Muscle of arm (tissue), 12 donors: ENCODE data around the gene CTAG1B. TPM values are rescaled to one million over a fixed set of nuclear protein-coding genes. Genes with fewer than 3 reads are reported as not detected.
"Not testable (repeated sequence)": the region's sequence is repeated elsewhere in the genome, so short reads cannot be mapped to it uniquely, and the experiment has no call there.

Experiments used
- DNase-seq: peaks from one replicate; pipeline ENCODE4 v3.0.0-alpha.2; 2013
- polyA plus RNA-seq, 12 donors: library from polyadenylated mRNA; unstranded; fragments of 120-200 nt; gene quantifications; one replicate each; pipeline ENCODE4 v1.2.1, GENCODE V29; 2013; ENCODE audit not compliant: insufficient read length in 12 of 12

The CTAG1B gene
- polyA plus RNA-seq, 12 donors: not detected

GRCh38 chrX:154584585-154585183 lies 34.4 kb downstream of the CTAG1B start, which contains the start of gene CTAG1A:
Gene CTAG1A, plus strand, starts transcription at chrX:154585133. Its CDS starts 74 bp downstream, at chrX:154585207.
- not testable (repeated sequence) for DNase-seq

DNA sequence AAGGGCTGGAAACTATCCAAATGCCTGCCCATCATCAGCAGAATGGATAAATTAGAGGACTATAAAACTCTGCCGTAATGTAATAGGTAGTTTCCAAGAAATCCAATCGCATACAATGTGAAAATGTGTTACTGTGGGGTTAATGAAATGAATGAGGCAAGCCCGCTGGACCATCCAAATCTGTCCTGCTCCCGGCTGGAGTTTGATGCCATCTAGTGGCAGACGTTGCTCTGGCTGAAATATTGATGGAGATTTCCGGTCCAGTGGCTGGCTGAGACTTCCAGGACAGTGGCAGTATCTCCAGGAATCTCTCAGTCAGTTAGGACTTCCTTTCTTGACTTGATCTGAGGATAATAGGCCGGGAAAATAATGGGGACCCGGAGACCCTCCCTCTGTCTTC lies 36.1 kb downstream of the CTAG1B start:
- not testable (repeated sequence) for DNase-seq

GRCh38 chrX:154575076-154575475 lies 44.0 kb downstream of the CTAG1B start:
- not testable (repeated sequence) for DNase-seq

GRCh38 chrX:154573061-154573460 lies 46.0 kb downstream of the CTAG1B start:
- DNase-seq: not testable (repeated sequence)

DNA sequence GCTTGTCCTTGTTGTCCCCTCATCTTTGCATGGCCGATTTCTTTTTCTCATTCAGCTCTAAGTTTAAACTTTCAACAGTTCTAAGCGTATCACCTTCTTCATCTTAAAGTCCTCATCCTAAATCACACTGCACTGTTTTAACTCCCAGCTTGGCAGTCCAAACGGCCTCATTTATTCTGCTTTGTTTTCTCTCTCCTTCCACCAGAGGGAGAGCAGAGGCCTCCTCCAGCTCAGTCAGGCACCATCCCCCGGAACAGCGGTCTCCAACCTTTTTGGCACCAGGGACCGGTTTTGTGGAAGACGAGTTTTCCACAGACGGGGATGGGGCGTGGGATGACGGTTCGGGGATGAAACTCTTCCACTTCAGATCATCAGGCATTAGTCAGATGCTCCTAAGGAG lies 48.7 kb downstream of the CTAG1B start:
- DNase-seq: not testable (repeated sequence)

Other genes starting within 250 kb of the CTAG1B start
- 100 to 1,000 TPM in 11 of 12 donors, 10 to 100 TPM in 1; 54.4 to 509 (median 215) TPM for gene FLNA, start 244.6 kb downstream of the CTAG1B start, polyA plus RNA-seq
- 100 to 1,000 TPM in 1 of 12 donors, 10 to 100 TPM in 10, not detected in 1; 36.2 to 121 (median 46.3) TPM for gene EMD, start 240.0 kb downstream of the CTAG1B start, polyA plus RNA-seq
- gene RPL10, start 220.9 kb downstream of the CTAG1B start, polyA plus RNA-seq: 1,000 to 10,000 TPM; 1,129 to 5,997 (median 5,399) TPM
- gene DNASE1L1, start 210.0 kb downstream of the CTAG1B start, polyA plus RNA-seq: 10 to 100 TPM in 11 of 12 donors, not detected in 1; 14.4 to 51.4 (median 34.6) TPM
- gene TAFAZZIN, start 207.7 kb downstream of the CTAG1B start, polyA plus RNA-seq: 10 to 100 TPM in 11 of 12 donors, not detected in 1; 20.0 to 36.3 (median 25.5) TPM
- gene ATP6AP1, start 190.6 kb downstream of the CTAG1B start, polyA plus RNA-seq: 10 to 100 TPM in 11 of 12 donors, not detected in 1; 53.5 to 75.1 (median 59.0) TPM
- gene GDI1, start 182.1 kb downstream of the CTAG1B start, polyA plus RNA-seq: 100 to 1,000 TPM in 2 of 12 donors, 10 to 100 TPM in 9, not detected in 1; 70.4 to 137 (median 83.8) TPM
- gene FAM50A, start 175.1 kb downstream of the CTAG1B start, polyA plus RNA-seq: 10 to 100 TPM in 11 of 12 donors, not detected in 1; 47.6 to 88.9 (median 54.2) TPM
- gene PLXNA3, start 161.0 kb downstream of the CTAG1B start, polyA plus RNA-seq: 10 to 100 TPM in 10 of 12 donors, 1 to 10 TPM in 1, not detected in 1; 6.7 to 67.7 (median 38.3) TPM
- 10 to 100 TPM in 7 of 12 donors, 1 to 10 TPM in 4, not detected in 1; 6.6 to 21.3 (median 10.2) TPM for gene LAGE3, start 140.0 kb downstream of the CTAG1B start, polyA plus RNA-seq
- 10 to 100 TPM in 11 of 12 donors, not detected in 1; 16.7 to 29.2 (median 21.2) TPM for gene UBL4A, start 132.7 kb downstream of the CTAG1B start, polyA plus RNA-seq
- gene SLC10A3, start 128.7 kb downstream of the CTAG1B start, polyA plus RNA-seq: 10 to 100 TPM in 7 of 12 donors, 1 to 10 TPM in 4, not detected in 1; 9.6 to 20.6 (median 11.8) TPM
- gene FAM3A, start 103.0 kb downstream of the CTAG1B start, polyA plus RNA-seq: 10 to 100 TPM in 11 of 12 donors, not detected in 1; 19.6 to 87.7 (median 25.8) TPM
- 10 to 100 TPM in 8 of 12 donors, 1 to 10 TPM in 3, not detected in 1; 8.5 to 41.0 (median 11.9) TPM for gene G6PD, start 72.4 kb downstream of the CTAG1B start, polyA plus RNA-seq
- gene IKBKG, start 71.7 kb downstream of the CTAG1B start, polyA plus RNA-seq: 10 to 100 TPM in 10 of 12 donors, 1 to 10 TPM in 1, not detected in 1; 9.6 to 16.6 (median 12.3) TPM
- not detected for gene CTAG1A, start 34.1 kb downstream of the CTAG1B start, polyA plus RNA-seq
- not detected for gene CTAG2, start 34.3 kb upstream of the CTAG1B start, polyA plus RNA-seq
- 10 to 100 TPM in 1 of 12 donors, 1 to 10 TPM in 10, not detected in 1; 3.9 to 17.1 (median 6.4) TPM for gene GAB3, start 131.8 kb upstream of the CTAG1B start, polyA plus RNA-seq
- 10 to 100 TPM in 11 of 12 donors, not detected in 1; 30.7 to 73.0 (median 39.4) TPM for gene DKC1, start 143.6 kb upstream of the CTAG1B start, polyA plus RNA-seq
- gene MPP1, start 186.2 kb upstream of the CTAG1B start, polyA plus RNA-seq: 10 to 100 TPM in 11 of 12 donors, not detected in 1; 13.0 to 51.0 (median 19.6) TPM
- gene SMIM9, start 215.4 kb upstream of the CTAG1B start, polyA plus RNA-seq: not detected